ENCODE results near the gene PHACTR1.

DNA sequence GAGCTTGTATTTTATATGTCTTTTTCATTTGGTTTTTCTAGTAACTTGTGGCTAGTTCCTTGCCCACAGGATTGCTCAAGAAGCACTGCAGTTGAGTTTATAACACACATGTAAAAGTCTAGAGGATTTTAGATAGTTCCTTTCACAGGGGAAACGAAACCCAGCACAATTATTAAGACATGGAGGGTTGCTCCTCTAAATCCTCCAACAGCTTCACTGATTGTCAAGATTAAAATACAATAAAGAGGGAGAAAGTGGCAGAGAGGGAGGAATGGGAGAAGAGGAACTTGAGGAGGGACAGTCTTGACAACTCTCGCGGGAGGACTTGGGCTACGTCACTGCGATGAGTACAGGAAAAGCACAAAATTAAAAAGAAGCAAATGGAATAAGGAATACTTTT, 621.5 kb downstream of the PHACTR1 start:
- TF ChIP-seq CTCF (IDR thresholded peaks at IDR 0.05) (no peak), SIN3A (IDR thresholded peaks at IDR 0.05; ENCODE audit: borderline replicate concordance, insufficient read depth, low read depth, low read length) (no peak), TCF7L2 (IDR thresholded peaks at IDR 0.05; ENCODE audit: low read depth, low read length) (no peak)
- TF ChIP-seq, protein P1, sequence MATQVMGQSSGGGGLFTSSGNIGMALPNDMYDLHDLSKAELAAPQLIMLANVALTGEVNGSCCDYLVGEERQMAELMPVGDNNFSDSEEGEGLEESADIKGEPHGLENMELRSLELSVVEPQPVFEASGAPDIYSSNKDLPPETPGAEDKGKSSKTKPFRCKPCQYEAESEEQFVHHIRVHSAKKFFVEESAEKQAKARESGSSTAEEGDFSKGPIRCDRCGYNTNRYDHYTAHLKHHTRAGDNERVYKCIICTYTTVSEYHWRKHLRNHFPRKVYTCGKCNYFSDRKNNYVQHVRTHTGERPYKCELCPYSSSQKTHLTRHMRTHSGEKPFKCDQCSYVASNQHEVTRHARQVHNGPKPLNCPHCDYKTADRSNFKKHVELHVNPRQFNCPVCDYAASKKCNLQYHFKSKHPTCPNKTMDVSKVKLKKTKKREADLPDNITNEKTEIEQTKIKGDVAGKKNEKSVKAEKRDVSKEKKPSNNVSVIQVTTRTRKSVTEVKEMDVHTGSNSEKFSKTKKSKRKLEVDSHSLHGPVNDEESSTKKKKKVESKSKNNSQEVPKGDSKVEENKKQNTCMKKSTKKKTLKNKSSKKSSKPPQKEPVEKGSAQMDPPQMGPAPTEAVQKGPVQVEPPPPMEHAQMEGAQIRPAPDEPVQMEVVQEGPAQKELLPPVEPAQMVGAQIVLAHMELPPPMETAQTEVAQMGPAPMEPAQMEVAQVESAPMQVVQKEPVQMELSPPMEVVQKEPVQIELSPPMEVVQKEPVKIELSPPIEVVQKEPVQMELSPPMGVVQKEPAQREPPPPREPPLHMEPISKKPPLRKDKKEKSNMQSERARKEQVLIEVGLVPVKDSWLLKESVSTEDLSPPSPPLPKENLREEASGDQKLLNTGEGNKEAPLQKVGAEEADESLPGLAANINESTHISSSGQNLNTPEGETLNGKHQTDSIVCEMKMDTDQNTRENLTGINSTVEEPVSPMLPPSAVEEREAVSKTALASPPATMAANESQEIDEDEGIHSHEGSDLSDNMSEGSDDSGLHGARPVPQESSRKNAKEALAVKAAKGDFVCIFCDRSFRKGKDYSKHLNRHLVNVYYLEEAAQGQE (IDR thresholded peaks at IDR 0.05; ENCODE audit: insufficient read depth in 1 of 2, low read depth in 2 of 2, low read length in 1 of 2) = no peak
